ENCODE data around the gene TMEM272.

GRCh38 chr13:51784097-51784496 is 60.9 kb downstream of the TMEM272 start:
- TF ChIP-seq EZH2 (IDR thresholded peaks at IDR 0.05; ENCODE audit: insufficient read depth, poor library complexity, severe bottlenecking) (no peak), EZH2phosphoT487 (IDR thresholded peaks at IDR 0.05; ENCODE audit: insufficient read depth, low read depth) (no peak)
